Osteocyte (in vitro differentiated cells): ENCODE measurements around the gene HS3ST6. TPM values are rescaled to one million over a fixed set of nuclear protein-coding genes. Genes with fewer than 3 reads are reported as not detected.

Experiments
- DNase-seq: peaks from one replicate; pipeline ENCODE4 v3.0.0; 2021; ENCODE audit warnings: mixed read lengths; ENCODE audit not compliant: unreplicated experiment; ENCODE audit errors: extremely low spot score
- H3K27ac Mint-ChIP-seq: one replicate; pipeline ENCODE4 v1.8.0; 2021; ENCODE audit warnings: mild to moderate bottlenecking, mixed read lengths; ENCODE audit not compliant: unreplicated experiment
- H3K27me3 Mint-ChIP-seq: one replicate; pipeline ENCODE4 v1.8.0; 2021; ENCODE audit warnings: mixed read lengths; ENCODE audit not compliant: unreplicated experiment
- H3K36me3 Mint-ChIP-seq: one replicate; pipeline ENCODE4 v1.8.0; 2021; ENCODE audit warnings: mixed read lengths; ENCODE audit not compliant: unreplicated experiment
- H3K4me1 Mint-ChIP-seq: one replicate; pipeline ENCODE4 v1.8.0; 2021; ENCODE audit warnings: mixed read lengths; ENCODE audit not compliant: unreplicated experiment
- H3K4me3 Mint-ChIP-seq: one replicate; pipeline ENCODE4 v1.8.0; 2021; ENCODE audit warnings: mild to moderate bottlenecking, moderate library complexity, mixed read lengths; ENCODE audit not compliant: unreplicated experiment
- H3K9me3 Mint-ChIP-seq: one replicate; pipeline ENCODE4 v1.8.0; 2021; ENCODE audit warnings: mixed read lengths; ENCODE audit not compliant: unreplicated experiment
- CTCF ChIP-seq: fragments of 200-600 bp; sonication (generic); IDR thresholded peaks from 2 replicates; pipeline ENCODE4 v1.5.0; 2021; ENCODE audit warnings: antibody characterized with exemption, mild to moderate bottlenecking, moderate library complexity
- total RNA-seq: library from RNA; stranded (reverse); gene quantifications from 2 replicates; pipeline ENCODE4 v1.2.1, GENCODE V29; 2021

Gene HS3ST6
- total RNA-seq, 1 donor from 2014 or later: not detected

- peak; percentile 27 for DNase-seq
- peaks cover under 1% of the 10 kb centered on the region for H3K36me3 Mint-ChIP-seq
- peaks cover under 1% of the 10 kb centered on the region for H3K27me3 Mint-ChIP-seq
- H3K4me1 Mint-ChIP-seq: peaks cover 10% of the 10 kb centered on the region
- no peak for TF ChIP-seq CTCF
- no peak overlapping the region for H3K27ac Mint-ChIP-seq
- no peak overlapping the region for H3K4me3 Mint-ChIP-seq
- H3K9me3 Mint-ChIP-seq: no peaks in the 10 kb centered on the region
Observed at GRCh38 chr16:1865902-1866690, 52.1 kb downstream of the HS3ST6 start.

GRCh38 chr16:1863681-1864460 lies 54.3 kb downstream of the HS3ST6 start:
- H3K4me1 Mint-ChIP-seq: peaks cover 12% of the 10 kb centered on the region
- H3K36me3 Mint-ChIP-seq: peaks cover 3% of the 10 kb centered on the region
- H3K9me3 Mint-ChIP-seq: no peaks in the 10 kb centered on the region
- TF ChIP-seq CTCF: peak; percentile 68
- peak; percentile 32 for DNase-seq
- H3K4me3 Mint-ChIP-seq: no peak overlapping the region
- H3K27ac Mint-ChIP-seq: no peak overlapping the region
- H3K27me3 Mint-ChIP-seq: peaks cover 4% of the 10 kb centered on the region

GRCh38 chr16:1862394-1862793 lies 55.8 kb downstream of the HS3ST6 start:
- peaks cover 3% of the 10 kb centered on the region for H3K36me3 Mint-ChIP-seq
- H3K9me3 Mint-ChIP-seq: no peaks in the 10 kb centered on the region

GRCh38 chr16:1861730-1862129 lies 56.5 kb downstream of the HS3ST6 start:
- Mint-ChIP-seq H3K4me3 (no peak overlapping the region), H3K9me3 (no peaks in the 10 kb centered on the region), H3K36me3 (peaks cover 3% of the 10 kb centered on the region), H3K4me1 (peaks cover 34% of the 10 kb centered on the region), H3K27me3 (peaks cover 7% of the 10 kb centered on the region), H3K27ac (no peak overlapping the region)
- TF ChIP-seq CTCF: no peak
- DNase-seq: no peak

More at GRCh38 chr16:1862394-1862793, 55.8 kb downstream of the HS3ST6 start:
- no peak for TF ChIP-seq CTCF
- Mint-ChIP-seq H3K4me3 (no peak overlapping the region), H3K4me1 (peaks cover 27% of the 10 kb centered on the region), H3K27me3 (peaks cover 4% of the 10 kb centered on the region), H3K27ac (no peak overlapping the region)
- peak; percentile 59 for DNase-seq

Other genes with a start within 250 kb of the HS3ST6 start
- gene JPT2, start 240.1 kb downstream of the HS3ST6 start, total RNA-seq: 53.6 and 55.1 TPM in 2 replicates
- 89.7 and 105 TPM in 2 replicates for gene MAPK8IP3, start 212.2 kb downstream of the HS3ST6 start, total RNA-seq
- gene NME3, start 146.9 kb downstream of the HS3ST6 start, total RNA-seq: 45.8 and 48.8 TPM in 2 replicates
- gene EME2, start 145.6 kb downstream of the HS3ST6 start, total RNA-seq: 21.5 and 22.4 TPM in 2 replicates
- gene MRPS34, start 145.3 kb downstream of the HS3ST6 start, total RNA-seq: 70.9 and 73.9 TPM in 2 replicates
- 52.8 and 53.4 TPM in 2 replicates for gene SPSB3, start 135.8 kb downstream of the HS3ST6 start, total RNA-seq
- 55.5 and 56.3 TPM in 2 replicates for gene NUBP2, start 135.5 kb downstream of the HS3ST6 start, total RNA-seq
- 0.34 and 0.43 TPM in 2 replicates for gene IGFALS, start 124.7 kb downstream of the HS3ST6 start, total RNA-seq
- gene HAGH, start 91.6 kb downstream of the HS3ST6 start, total RNA-seq: 55.0 and 57.0 TPM in 2 replicates
- 25.9 and 29.5 TPM in 2 replicates for gene FAHD1, start 91.2 kb downstream of the HS3ST6 start, total RNA-seq
- gene MEIOB, start 46.3 kb downstream of the HS3ST6 start, total RNA-seq: 0.63 and 1.2 TPM in 2 replicates
- gene MSRB1, start 24.8 kb upstream of the HS3ST6 start, total RNA-seq: 17.1 and 21.0 TPM in 2 replicates
- gene RPL3L, start 36.3 kb upstream of the HS3ST6 start, total RNA-seq: 1.2 TPM in 1 of 2 replicates, not detected in the other
- gene NDUFB10, start 41.1 kb upstream of the HS3ST6 start, total RNA-seq: 126 TPM in 2 replicates
- 2,261 and 2,286 TPM in 2 replicates for gene RPS2, start 46.4 kb upstream of the HS3ST6 start, total RNA-seq
- 0.46 TPM in 1 of 2 replicates, not detected in the other for gene RNF151, start 48.4 kb upstream of the HS3ST6 start, total RNA-seq
- 29.9 and 32.0 TPM in 2 replicates for gene TBL3, start 53.6 kb upstream of the HS3ST6 start, total RNA-seq
- gene NOXO1, start 63.1 kb upstream of the HS3ST6 start, total RNA-seq: 0.54 and 0.91 TPM in 2 replicates
- gene GFER, start 65.8 kb upstream of the HS3ST6 start, total RNA-seq: 21.2 and 24.7 TPM in 2 replicates
- 0.57 and 0.91 TPM in 2 replicates for gene SYNGR3, start 71.6 kb upstream of the HS3ST6 start, total RNA-seq
- gene ZNF598, start 91.4 kb upstream of the HS3ST6 start, total RNA-seq: 45.4 and 46.9 TPM in 2 replicates
- 4.1 and 4.4 TPM in 2 replicates for gene NPW, start 101.4 kb upstream of the HS3ST6 start, total RNA-seq
- gene NHERF2, start 108.5 kb upstream of the HS3ST6 start, total RNA-seq: 143 and 146 TPM in 2 replicates
- gene NTHL1, start 129.4 kb upstream of the HS3ST6 start, total RNA-seq: 22.2 and 24.3 TPM in 2 replicates
- gene TSC2, start 129.6 kb upstream of the HS3ST6 start, total RNA-seq: 183 and 194 TPM in 2 replicates
- gene PKD1, start 217.5 kb upstream of the HS3ST6 start, total RNA-seq: 169 and 188 TPM in 2 replicates
- gene RAB26, start 230.2 kb upstream of the HS3ST6 start, total RNA-seq: 2.0 and 3.4 TPM in 2 replicates
- 78.1 and 84.9 TPM in 2 replicates for gene TRAF7, start 237.4 kb upstream of the HS3ST6 start, total RNA-seq